NCI-H345 (cell line): ENCODE results near the gene CPLANE1.

Experiments
- DNase-seq: peaks from one replicate; lab custom pipeline; 2025; lab: John Stamatoyannopoulos, UW

CPLANE1 gene

GRCh38 chr5:37064442-37064841 is 184.7 kb downstream of the CPLANE1 start:
- no peak for DNase-seq

GRCh38 chr5:37063739-37064138 is 185.4 kb downstream of the CPLANE1 start:
- no peak for DNase-seq

- DNase-seq, result no peak
These were observed 189.1 kb downstream of the CPLANE1 start for GRCh38 chr5:37060030-37060429.

GRCh38 chr5:37056762-37057161 is 192.4 kb downstream of the CPLANE1 start:
- no peak for DNase-seq
